Keratinocyte (primary cell): ENCODE measurements around the gene CREG2. TPM values are rescaled to one million over a fixed set of nuclear protein-coding genes. Genes with fewer than 3 reads are reported as not detected.

Experiments used
- DNase-seq: peaks from one replicate; pipeline ENCODE4 v3.0.0-alpha.2; 2011; ENCODE audit warnings: low read depth, missing footprints, low spot score
- FAIRE-seq: peaks from 2 replicates; lab custom pipeline; 2011; peaks lifted over from hg19 to GRCh38; lab: Jason Lieb, UNC
- H2AFZ ChIP-seq: 2 replicates; pipeline ENCODE4 v1.6.0; 2012; ENCODE audit warnings: low read length, control low read depth, inconsistent platforms; ENCODE audit not compliant: control insufficient read depth
- H3K27ac ChIP-seq: 2 replicates; pipeline ENCODE4 v1.5.1; 2011; ENCODE audit warnings: low read length; ENCODE audit not compliant: control insufficient read depth, insufficient read depth
- H3K27me3 ChIP-seq: 3 replicates; pipeline ENCODE4 v1.6.0; 2011; ENCODE audit warnings: low read length; ENCODE audit not compliant: control insufficient read depth, insufficient read depth; ENCODE audit errors: extremely low read depth
- H3K36me3 ChIP-seq, 2 experiments: 2 replicates in 1 of 2; 3 replicates in 1 of 2; pipeline ENCODE4 v1.5.1; 2011; ENCODE audit warnings: low read length in 2 of 2, mild to moderate bottlenecking in 1 of 2; ENCODE audit not compliant: control insufficient read depth in 2 of 2, insufficient read depth in 2 of 2; ENCODE audit errors: extremely low read depth in 1 of 2
- H3K4me1 ChIP-seq: 3 replicates; pipeline ENCODE4 v1.5.1; 2011; ENCODE audit warnings: low read length; ENCODE audit not compliant: control insufficient read depth, insufficient read depth; ENCODE audit errors: extremely low read depth
- H3K4me2 ChIP-seq: 3 replicates; pipeline ENCODE4 v1.6.0; 2011; ENCODE audit warnings: low read depth, low read length; ENCODE audit not compliant: control insufficient read depth, insufficient read depth; ENCODE audit errors: extremely low read depth
- H3K4me3 ChIP-seq, 3 experiments: fragments of 200-600 bp in 1 of 3; sonication (generic) in 1 of 3; 2 replicates in 2 of 3; 3 replicates in 1 of 3; pipeline ENCODE4 v1.5.1; 2011 to 2016; ENCODE audit warnings: low read length in 3 of 3, mild to moderate bottlenecking in 3 of 3, control low read depth in 2 of 3, inconsistent platforms in 1 of 3, low read depth in 1 of 3, mixed read lengths in 1 of 3, mixed run types in 1 of 3, moderate library complexity in 1 of 3; ENCODE audit not compliant: control insufficient read depth in 2 of 3, insufficient read depth in 2 of 3; ENCODE audit errors: extremely low read depth in 1 of 3
- H3K79me2 ChIP-seq: 2 replicates; pipeline ENCODE4 v1.6.0; 2012; ENCODE audit warnings: low read length; ENCODE audit not compliant: control insufficient read depth, insufficient read depth
- H3K9ac ChIP-seq: 3 replicates; pipeline ENCODE4 v1.6.0; 2011; ENCODE audit warnings: low read length; ENCODE audit not compliant: control insufficient read depth, insufficient read depth; ENCODE audit errors: extremely low read depth
- H3K9me1 ChIP-seq: 3 replicates; pipeline ENCODE4 v1.6.0; 2011; ENCODE audit warnings: low read length; ENCODE audit not compliant: control insufficient read depth, insufficient read depth; ENCODE audit errors: extremely low read depth
- H3K9me3 ChIP-seq: 2 replicates; pipeline ENCODE4 v1.5.1; 2012; ENCODE audit warnings: low read depth, low read length; ENCODE audit not compliant: control insufficient read depth
- H4K20me1 ChIP-seq: 3 replicates; pipeline ENCODE4 v1.6.0; 2011; ENCODE audit warnings: low read length; ENCODE audit not compliant: control insufficient read depth, insufficient read depth; ENCODE audit errors: extremely low read depth
- CTCF ChIP-seq, 3 experiments: IDR thresholded peaks in 1 of 3; conservative IDR thresholded peaks in 1 of 3; optimal IDR thresholded peaks in 1 of 3; 2 replicates in 2 of 3; 3 replicates in 1 of 3; pipeline versions ENCODE3 to v1.5.1; 2011; ENCODE audit warnings: low read length in 3 of 3, mild to moderate bottlenecking in 3 of 3, moderate library complexity in 2 of 3, control low read depth in 1 of 3, inconsistent platforms in 1 of 3; ENCODE audit not compliant: insufficient read depth in 2 of 3; ENCODE audit errors: extremely low read depth in 1 of 3
- EZH2 ChIP-seq: IDR thresholded peaks from one replicate; pipeline ENCODE4 v1.6.1; 2012; ENCODE audit warnings: inconsistent platforms, mild to moderate bottlenecking, low read length, moderate library complexity
- dilution Hi-C: fragments of 300-500 bp; cut with MboI; formaldehyde crosslinking; loops from one replicate; pipeline ENCODE4 v1.7.0; 2020; ENCODE audit warnings: low sequenced_read_pairs; ENCODE audit not compliant: extremely low pct_ligation_motif_present
- polyA plus RNA-seq, 5 experiments: library from polyadenylated mRNA; depleted of rRNA in 3 of 5; stranded (reverse) in 3 of 5; stranded (forward) in 1 of 5; unstranded in 1 of 5; fragments of >200 nt; gene quantifications; 1 replicate in 1 of 5; 2 replicates in 3 of 5; 3 replicates in 1 of 5; pipeline versions ENCODE4 v1.2.1 to v1.2.3, GENCODE V29; 2011 to 2012; ENCODE audit warnings: missing spikeins in 2 of 5, low read depth in 1 of 5, low replicate concordance in 1 of 5

CREG2 gene
- polyA plus RNA-seq, 1 donor (not counting 4 experiments of a cell fraction or from before 2014, with no cell fraction given), result 1.7 TPM

GRCh38 chr2:101410114-101410513, 22.8 kb upstream of the CREG2 start:
- FAIRE-seq, result no peak
- Histone ChIP-seq H3K4me1 (peaks cover 6% of the 10 kb centered on the region), H3K9ac (no peak overlapping the region), H3K27ac (no peak overlapping the region), H3K4me3 (no peak overlapping the region), H2AFZ (no peak overlapping the region), H3K4me2 (no peak overlapping the region), H3K9me3 (no peaks in the 10 kb centered on the region), H3K27me3 (no peaks in the 10 kb centered on the region), H3K36me3 (no peaks in the 10 kb centered on the region), H3K79me2 (no peaks in the 10 kb centered on the region), H3K9me1 (no peaks in the 10 kb centered on the region), H4K20me1 (no peaks in the 10 kb centered on the region)
- DNase-seq, result no peak
- TF ChIP-seq EZH2 (no peak), CTCF (optimal IDR thresholded peaks at IDR 0.05 in 1 of 3, IDR thresholded peaks at IDR 0.05 in 1 of 3, conservative IDR thresholded peaks at IDR 0.05 in 1 of 3; ENCODE audit: extremely low read depth in 1 of 3, insufficient read depth in 2 of 3, low read length in 3 of 3) (no peak)
- dilution Hi-C loops, result no loop called here

- Histone ChIP-seq H3K36me3 (no peaks in the 10 kb centered on the region), H3K4me2 (no peak overlapping the region), H2AFZ (no peak overlapping the region), H3K9ac (no peak overlapping the region), H3K9me3 (no peaks in the 10 kb centered on the region), H3K27ac (no peak overlapping the region), H3K4me1 (peaks cover 6% of the 10 kb centered on the region), H3K27me3 (no peaks in the 10 kb centered on the region), H3K79me2 (no peaks in the 10 kb centered on the region), H3K9me1 (no peaks in the 10 kb centered on the region), H3K4me3 (no peak overlapping the region), H4K20me1 (no peaks in the 10 kb centered on the region)
- FAIRE-seq (no peak), DNase-seq (no peak)
- TF ChIP-seq CTCF (optimal IDR thresholded peaks at IDR 0.05 in 1 of 3, IDR thresholded peaks at IDR 0.05 in 1 of 3, conservative IDR thresholded peaks at IDR 0.05 in 1 of 3; ENCODE audit: extremely low read depth in 1 of 3, insufficient read depth in 2 of 3, low read length in 3 of 3) (peak in 1 of 3 experiments; percentile 18), EZH2 (no peak)
- dilution Hi-C loops, result no loop called here
Observed at GRCh38 chr2:101409699-101410098, 22.4 kb upstream of the CREG2 start.
